ENCODE measurements around the gene BANP. TPM values are rescaled to one million over a fixed set of nuclear protein-coding genes. Genes with fewer than 3 reads are reported as not detected.
"Not testable (repeated sequence)": the region's sequence is repeated elsewhere in the genome, so short reads cannot be mapped to it uniquely, and the experiment has no call there.

BANP gene
- total RNA-seq, 2 donors from 2014 or later, result 14.7 to 20.9 TPM

- DNase-seq (ENCODE audit: low spot score); intact Hi-C loops (cut with DNase I): not testable (repeated sequence)
These were observed 32.0 kb downstream of the BANP start for GRCh38 chr16:87983072-87983736.

DNA sequence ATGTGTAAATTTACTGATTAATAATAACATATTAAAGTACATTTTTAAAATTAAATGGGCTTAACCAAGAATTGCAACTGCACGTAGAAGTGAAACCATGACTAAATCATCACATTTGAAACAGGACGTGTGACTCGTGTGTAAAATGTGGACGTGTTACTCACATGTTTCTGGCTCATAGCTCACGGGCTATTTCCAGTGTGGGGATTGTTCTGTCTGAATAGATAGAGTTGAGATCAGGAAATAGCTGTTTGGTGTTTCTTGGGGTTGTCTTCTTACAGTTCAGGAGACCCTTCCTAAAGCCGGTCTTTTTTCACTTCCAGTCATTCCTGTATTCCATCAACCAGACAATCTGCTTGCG, 32.5 kb downstream of the BANP start:
- intact Hi-C loops (cut with DNase I); DNase-seq (ENCODE audit: low spot score): not testable (repeated sequence)

GRCh38 chr16:87984180-87984579, 32.9 kb downstream of the BANP start:
- DNase-seq (ENCODE audit: low spot score); intact Hi-C loops (cut with DNase I): not testable (repeated sequence)

- intact Hi-C loops (cut with DNase I), result no loop called here
These were observed 33.5 kb downstream of the BANP start for GRCh38 chr16:87984632-87985267.

GRCh38 chr16:87985493-87985892, 34.3 kb downstream of the BANP start:
- DNase-seq (ENCODE audit: low spot score); intact Hi-C loops (cut with DNase I): not testable (repeated sequence)

More at GRCh38 chr16:87984632-87985267, 33.5 kb downstream of the BANP start:
- DNase-seq (ENCODE audit: low spot score), result no peak

DNA sequence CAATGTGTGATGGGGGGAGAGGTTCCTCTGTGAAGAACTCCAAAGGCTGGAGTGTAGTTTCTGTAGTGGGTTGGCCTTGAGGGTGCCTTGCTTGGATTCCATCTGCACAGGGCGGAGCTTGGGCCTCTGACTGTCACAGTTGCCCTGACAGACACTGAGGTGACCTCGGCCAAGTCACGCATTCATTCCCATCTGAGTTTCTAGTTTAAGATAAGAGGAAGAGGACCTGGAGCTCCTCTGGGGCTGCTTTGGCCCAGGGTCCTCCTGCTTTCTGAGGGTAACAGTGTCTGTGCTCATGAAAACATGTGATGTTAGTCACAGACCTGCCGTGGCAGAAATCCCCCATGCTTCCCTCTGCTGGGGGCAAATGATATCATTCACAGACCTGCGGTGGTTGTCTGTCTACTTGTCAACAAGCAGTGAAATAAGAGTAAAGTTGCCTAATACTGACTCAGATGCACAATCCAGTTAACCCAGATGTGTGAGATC, 35.2 kb downstream of the BANP start:
- intact Hi-C loops (cut with DNase I); DNase-seq (ENCODE audit: low spot score): not testable (repeated sequence)

GRCh38 chr16:87988596-87988995, 37.4 kb downstream of the BANP start:
- DNase-seq (ENCODE audit: low spot score); intact Hi-C loops (cut with DNase I): not testable (repeated sequence)

GRCh38 chr16:87990254-87990653, 39.0 kb downstream of the BANP start:
- intact Hi-C loops (cut with DNase I), result loop anchor here in 1 of 2 donors (5.0 kb wide), 1 partner anchor 767 kb away; no protein-coding TSS in a partner anchor
- DNase-seq (ENCODE audit: low spot score), result not testable (repeated sequence)

DNA sequence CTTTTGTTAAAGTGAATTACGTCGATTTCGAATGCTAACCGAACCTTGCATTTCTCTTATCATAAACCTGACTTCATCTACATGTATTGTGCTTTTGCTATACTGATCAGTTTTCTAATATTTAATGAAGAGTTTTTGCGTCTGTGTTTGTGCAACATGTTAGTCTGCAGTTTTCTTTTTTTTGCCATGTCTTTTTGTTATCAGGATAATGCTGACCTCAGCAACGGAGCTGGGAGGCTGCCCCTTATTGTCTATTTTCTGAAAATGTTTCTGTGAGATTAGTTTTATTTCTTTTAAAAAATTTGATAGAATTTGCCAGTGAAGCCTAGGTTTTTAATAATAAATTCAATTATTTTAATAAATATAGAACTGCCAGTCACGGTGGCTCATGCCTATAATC, 40.9 kb downstream of the BANP start:
- intact Hi-C loops (cut with DNase I), result loop anchor here in 1 of 2 donors (5.0 kb wide), 1 partner anchor 765 kb away; no protein-coding TSS in a partner anchor
- not testable (repeated sequence) for DNase-seq (ENCODE audit: low spot score)

DNA sequence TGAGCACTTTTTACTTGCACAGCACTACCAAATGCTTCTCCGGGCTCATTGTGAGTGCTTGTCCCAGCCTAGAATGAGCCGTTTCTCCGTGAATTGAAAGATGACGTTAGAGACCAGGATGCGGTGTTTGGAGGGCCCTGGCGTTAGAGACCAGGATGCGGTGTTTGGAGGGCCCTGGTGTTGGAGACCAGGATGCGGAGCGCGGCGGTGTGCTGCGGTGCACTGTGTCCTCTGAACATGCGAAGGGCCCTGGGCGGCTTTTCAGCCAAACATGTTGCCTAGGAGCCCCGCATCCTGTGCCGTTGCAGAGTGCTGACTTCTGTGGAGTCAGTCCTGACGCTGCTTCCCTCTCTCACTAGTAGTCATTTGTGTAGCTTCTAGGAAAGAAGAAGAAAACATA, 42.7 kb downstream of the BANP start:
- no peak for DNase-seq (ENCODE audit: low spot score)
- intact Hi-C loops (cut with DNase I), result loop anchor here in 1 of 2 donors (5.0 kb wide), 1 partner anchor 763 kb away; no protein-coding TSS in a partner anchor

- DNase-seq (ENCODE audit: low spot score), result no peak
- intact Hi-C loops (cut with DNase I), result no loop called here
These were observed 44.4 kb downstream of the BANP start for GRCh38 chr16:87995644-87996043.

GRCh38 chr16:87996962-87997880, 46.0 kb downstream of the BANP start:
- no peak for DNase-seq (ENCODE audit: low spot score)
- intact Hi-C loops (cut with DNase I), result no loop called here

- DNase-seq (ENCODE audit: low spot score); intact Hi-C loops (cut with DNase I): not testable (repeated sequence)
These were observed 47.1 kb downstream of the BANP start for GRCh38 chr16:87998184-87998793.

GRCh38 chr16:87998992-87999391, 47.8 kb downstream of the BANP start:
- peak; percentile 47 for DNase-seq (ENCODE audit: low spot score)
- intact Hi-C loops (cut with DNase I), result not testable (repeated sequence)

DNA sequence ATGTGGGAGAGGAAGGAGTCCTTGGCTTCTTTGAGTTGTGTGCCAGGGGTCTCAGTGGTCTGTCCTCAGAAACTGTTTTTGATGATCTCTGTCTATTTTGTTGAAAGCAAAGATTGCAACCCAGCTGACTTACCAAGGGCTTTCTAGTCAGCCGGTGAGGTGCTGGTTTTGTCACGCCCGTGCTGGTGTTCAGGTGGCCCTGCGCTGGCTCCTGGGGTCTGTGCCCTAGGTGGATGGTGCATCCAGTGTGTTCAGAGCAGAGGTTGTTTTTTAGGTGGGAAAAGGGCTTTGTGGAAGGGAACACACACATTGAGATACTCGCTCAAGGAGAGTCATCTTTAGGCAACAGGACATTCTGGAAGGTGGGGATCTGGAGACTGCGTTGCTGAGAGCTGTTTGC, 51.0 kb downstream of the BANP start:
- peak; percentile 62 for DNase-seq (ENCODE audit: low spot score)
- intact Hi-C loops (cut with DNase I), result no loop called here

GRCh38 chr16:88002749-88003148, 51.5 kb downstream of the BANP start:
- intact Hi-C loops (cut with DNase I), result no loop called here
- peak; percentile 58 for DNase-seq (ENCODE audit: low spot score)

DNA sequence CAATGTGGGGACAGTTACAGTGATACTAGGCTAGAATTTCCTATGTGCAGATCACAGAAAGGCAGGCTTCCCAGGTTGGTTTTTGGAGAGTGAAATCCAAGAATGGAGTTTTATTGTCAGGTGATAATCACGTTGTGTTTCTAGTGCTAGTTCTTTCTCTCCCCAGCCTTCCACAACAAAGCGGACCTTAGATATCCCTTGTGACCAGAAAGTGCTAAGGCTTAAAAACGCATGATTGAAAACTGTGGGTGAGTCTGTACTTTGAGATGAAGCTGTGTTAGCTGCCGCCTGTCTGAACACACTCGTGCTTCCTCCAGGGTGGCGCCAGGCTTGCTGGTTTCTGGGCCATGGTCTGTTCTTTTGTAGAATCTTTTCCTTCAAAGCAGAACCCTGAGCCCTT, 52.1 kb downstream of the BANP start:
- peak; percentile 34 for DNase-seq (ENCODE audit: low spot score)
- intact Hi-C loops (cut with DNase I), result no loop called here

DNA sequence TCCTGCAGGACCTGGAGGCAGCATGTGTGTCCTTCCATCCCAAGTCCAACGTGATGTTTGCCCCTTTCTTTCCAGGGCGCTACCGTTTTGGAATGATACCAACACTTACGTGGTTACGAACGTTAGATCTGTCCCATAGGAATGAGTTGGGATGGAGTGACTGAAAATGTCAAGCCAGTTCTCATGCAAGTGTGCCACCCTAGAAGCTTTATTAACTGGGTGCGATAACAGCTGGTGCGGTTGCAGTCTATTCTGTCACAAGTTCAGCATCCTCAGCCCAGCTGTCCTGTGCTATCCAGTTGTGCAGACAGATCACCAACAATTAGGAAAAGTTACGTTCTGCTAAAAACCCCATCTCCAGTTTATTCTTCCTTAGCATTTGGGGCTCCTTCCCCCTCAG, 52.5 kb downstream of the BANP start:
- no peak for DNase-seq (ENCODE audit: low spot score)
- intact Hi-C loops (cut with DNase I), result no loop called here

GRCh38 chr16:88004391-88004790, 53.2 kb downstream of the BANP start:
- DNase-seq (ENCODE audit: low spot score), result peak; percentile 77
- intact Hi-C loops (cut with DNase I), result no loop called here
